H9 (cell line): Measurements from ENCODE around the gene FBXO27. TPM values are rescaled to one million over a fixed set of nuclear protein-coding genes. Genes with fewer than 3 reads are reported as not detected.

ENCODE experiments used
- DNase-seq: peaks from one replicate; pipeline ENCODE4 v3.0.0-alpha.2; 2017
- H2AFZ ChIP-seq: one replicate; pipeline ENCODE4 v1.6.1; 2013; ENCODE audit warnings: mild to moderate bottlenecking, low read length, control low read depth, moderate library complexity
- H2AK5ac ChIP-seq: 2 replicates; pipeline ENCODE4 v1.6.1; 2013; ENCODE audit warnings: low read length, control low read depth, mixed read lengths; ENCODE audit not compliant: insufficient read length
- H2BK120ac ChIP-seq: one replicate; pipeline ENCODE4 v1.6.1; 2013; ENCODE audit warnings: low read depth, mild to moderate bottlenecking, low read length, control low read depth, inconsistent platforms; ENCODE audit not compliant: poor library complexity, severe bottlenecking
- H2BK12ac ChIP-seq: 2 replicates; pipeline ENCODE4 v1.6.1; 2013; ENCODE audit warnings: low read length, control low read depth, mixed read lengths, low read depth; ENCODE audit not compliant: insufficient read length
- H2BK15ac ChIP-seq: 2 replicates; pipeline ENCODE4 v1.6.1; 2013; ENCODE audit warnings: low read depth, low read length, control low read depth
- H2BK20ac ChIP-seq: one replicate; pipeline ENCODE4 v1.6.1; 2013; ENCODE audit warnings: low read depth, mild to moderate bottlenecking, low read length, control low read depth, inconsistent platforms; ENCODE audit not compliant: poor library complexity, severe bottlenecking
- H2BK5ac ChIP-seq: 2 replicates; pipeline ENCODE4 v1.6.1; 2013; ENCODE audit warnings: low read length, control low read depth, mixed read lengths; ENCODE audit not compliant: insufficient read length
- H3K14ac ChIP-seq: 2 replicates; pipeline ENCODE4 v1.6.1; 2013; ENCODE audit warnings: low read length, control low read depth; ENCODE audit not compliant: insufficient read depth
- H3K18ac ChIP-seq: 2 replicates; pipeline ENCODE4 v1.6.1; 2013; ENCODE audit warnings: low read depth, mild to moderate bottlenecking, mixed read lengths, low read length, control low read depth; ENCODE audit not compliant: insufficient read length
- H3K23ac ChIP-seq: 2 replicates; pipeline ENCODE4 v1.6.1; 2013; ENCODE audit warnings: low read length, control low read depth, mixed read lengths, low read depth; ENCODE audit not compliant: insufficient read length
- H3K23me2 ChIP-seq: 2 replicates; pipeline ENCODE4 v1.6.1; 2013; ENCODE audit warnings: low read depth, mild to moderate bottlenecking, mixed read lengths, low read length, control low read depth; ENCODE audit not compliant: insufficient read length, poor library complexity, severe bottlenecking
- H3K27ac ChIP-seq: 2 replicates; pipeline ENCODE4 v1.5.1; 2013; ENCODE audit warnings: low read length, control low read depth, mixed read lengths, low read depth; ENCODE audit not compliant: insufficient read length
- H3K27me3 ChIP-seq: 2 replicates; pipeline ENCODE4 v1.6.1; 2013; ENCODE audit warnings: low read length, control low read depth, inconsistent platforms; ENCODE audit not compliant: insufficient read depth
- H3K4ac ChIP-seq: 2 replicates; pipeline ENCODE4 v1.6.1; 2013; ENCODE audit warnings: low read depth, mild to moderate bottlenecking, control low read depth, inconsistent platforms, low read length, moderate library complexity
- H3K4me1 ChIP-seq: 2 replicates; pipeline ENCODE4 v1.6.1; 2013; ENCODE audit warnings: low read length, control low read depth, inconsistent platforms; ENCODE audit not compliant: insufficient read depth
- H3K4me2 ChIP-seq: 2 replicates; pipeline ENCODE4 v1.6.1; 2013; ENCODE audit warnings: low read length, control low read depth, mixed read lengths; ENCODE audit not compliant: insufficient read length, insufficient read depth
- H3K56ac ChIP-seq: 2 replicates; pipeline ENCODE4 v1.6.1; 2013; ENCODE audit warnings: low read depth, mild to moderate bottlenecking, mixed read lengths, low read length, control low read depth; ENCODE audit not compliant: insufficient read length
- H3K79me1 ChIP-seq: 2 replicates; pipeline ENCODE4 v1.6.1; 2013; ENCODE audit warnings: low read depth, mild to moderate bottlenecking, moderate library complexity, low read length, control low read depth, inconsistent platforms; ENCODE audit not compliant: insufficient read depth, poor library complexity, severe bottlenecking
- H3K79me2 ChIP-seq: 2 replicates; pipeline ENCODE4 v1.6.1; 2013; ENCODE audit warnings: low read length, control low read depth, inconsistent platforms; ENCODE audit not compliant: insufficient read depth
- H3K9ac ChIP-seq: 2 replicates; pipeline ENCODE4 v1.6.1; 2013; ENCODE audit warnings: low read length, control low read depth, mixed read lengths; ENCODE audit not compliant: insufficient read length; ENCODE audit errors: extremely low read depth
- H3K9me3 ChIP-seq: one replicate; pipeline ENCODE4 v1.6.1; 2013; ENCODE audit warnings: low read depth, low read length, inconsistent platforms; ENCODE audit not compliant: control insufficient read depth
- H3T11ph ChIP-seq: one replicate; pipeline ENCODE4 v1.6.1; 2013; ENCODE audit warnings: mild to moderate bottlenecking, low read length, control low read depth, inconsistent platforms
- H4K20me1 ChIP-seq: one replicate; pipeline ENCODE4 v1.6.1; 2013; ENCODE audit not compliant: control insufficient read depth, insufficient read length, insufficient read depth
- H4K5ac ChIP-seq: 2 replicates; pipeline ENCODE4 v1.6.1; 2013; ENCODE audit warnings: low read depth, mild to moderate bottlenecking, mixed read lengths, low read length, control low read depth; ENCODE audit not compliant: insufficient read length
- H4K8ac ChIP-seq: replicated peaks from 2 replicates; pipeline ENCODE4 v1.6.1; 2013; ENCODE audit warnings: low read length, control low read depth, mixed read lengths, low read depth; ENCODE audit not compliant: insufficient read length
- H4K91ac ChIP-seq: 2 replicates; pipeline ENCODE4 v1.6.1; 2013; ENCODE audit warnings: low read depth, mild to moderate bottlenecking, moderate library complexity, mixed read lengths, low read length, control low read depth; ENCODE audit not compliant: insufficient read length
- H3K27ac Mint-ChIP-seq, 3 experiments: 2 replicates in 2 of 3; 3 replicates in 1 of 3; pipeline ENCODE4 v1.8.0; 2020 to 2021; ENCODE audit warnings: mixed read lengths in 3 of 3, mild to moderate bottlenecking in 1 of 3, moderate library complexity in 1 of 3
- H3K27me3 Mint-ChIP-seq: 2 replicates; pipeline ENCODE4 v1.8.0; 2021; ENCODE audit warnings: low read depth, mild to moderate bottlenecking, moderate library complexity, mixed read lengths
- H3K36me3 Mint-ChIP-seq, 3 experiments: 2 replicates in 2 of 3; 3 replicates in 1 of 3; pipeline ENCODE4 v1.8.0; 2020 to 2021; ENCODE audit warnings: low read depth in 3 of 3, mixed read lengths in 3 of 3; ENCODE audit not compliant: insufficient read depth in 1 of 3
- H3K4me1 Mint-ChIP-seq, 2 experiments: 2 replicates each; pipeline ENCODE4 v1.8.0; 2020; ENCODE audit warnings: mixed read lengths in 2 of 2
- H3K4me3 Mint-ChIP-seq, 2 experiments: 2 replicates in 1 of 2; 3 replicates in 1 of 2; pipeline ENCODE4 v1.8.0; 2020 to 2021; ENCODE audit warnings: mild to moderate bottlenecking in 2 of 2, mixed read lengths in 2 of 2, moderate library complexity in 1 of 2
- H3K9me3 Mint-ChIP-seq, 2 experiments: 2 replicates in 1 of 2; 3 replicates in 1 of 2; pipeline ENCODE4 v1.8.0; 2020; ENCODE audit warnings: mild to moderate bottlenecking in 2 of 2, mixed read lengths in 2 of 2, moderate library complexity in 1 of 2
- CTCF ChIP-seq: fragments of 200-600 bp; sonication (generic); conservative IDR thresholded peaks from 3 replicates; pipeline ENCODE4 v1.8.0; 2021; ENCODE audit warnings: antibody characterized with exemption, mild to moderate bottlenecking
- WGBS: extraction: QIAGEN DNeasy Blood & Tissue Kit; methylation state at CpG from one replicate; pipeline ENCODE4 v1.1.7; 2013; ENCODE audit warnings: missing lambda C conversion rate, low lambda C conversion rate, mixed read lengths; ENCODE audit not compliant: insufficient read length; ENCODE audit errors: extremely low coverage; 5-methylcytosine and 5-hydroxymethylcytosine counted together
- total RNA-seq: library from RNA; stranded (reverse); gene quantifications from 2 replicates; pipeline ENCODE4 v1.2.1, GENCODE V29; 2021

FBXO27 gene
- total RNA-seq, 1 experiment from 2014 or later: 14.5 TPM

- TF ChIP-seq CTCF: no peak
- Histone ChIP-seq H3K14ac (no peak overlapping the region; the same call in 1 of the 2 replicates), H2BK20ac (no peak overlapping the region), H3K23ac (no peak overlapping the region), H2BK12ac (no peak overlapping the region), H2BK5ac (no peak overlapping the region), H2AK5ac (no peak overlapping the region), H4K5ac (no peak overlapping the region), H3K27ac (no peak overlapping the region), H2BK120ac (no peak overlapping the region), H3T11ph (no peak overlapping the region), H3K18ac (peak overlapping the region; percentile 3), H3K23me2 (peaks cover 13% of the 10 kb centered on the region), H3K9me3 (no peaks in the 10 kb centered on the region), H3K4me2 (peak overlapping the region; percentile 66), H4K8ac (no peak overlapping the region), H3K4me1 (no peaks in the 10 kb centered on the region), H3K79me2 (no peaks in the 10 kb centered on the region), H3K27me3 (no peaks in the 10 kb centered on the region), H3K56ac (no peak overlapping the region), H3K4ac (no peak overlapping the region), H2BK15ac (no peak overlapping the region), H2AFZ (no peak overlapping the region), H4K91ac (no peak overlapping the region), H3K79me1 (no peaks in the 10 kb centered on the region), H3K9ac (peak overlapping the region; percentile 73), H4K20me1 (no peaks in the 10 kb centered on the region)
- Mint-ChIP-seq H3K36me3 (peaks cover 2 to 16% (median 11%) of the 10 kb centered on the region in 3 experiments), H3K9me3 (peaks cover under 1% of the 10 kb centered on the region in 2 experiments; a peak in 3 of 5 replicates), H3K27ac (peak overlapping the region; percentile 45 to 93 (median 91)), H3K4me3 (peak overlapping the region; percentile 88 to 92), H3K4me1 (peaks cover 14 to 19% of the 10 kb centered on the region in 2 experiments), H3K27me3 (peaks cover 3% of the 10 kb centered on the region; the same call in 1 of the 2 replicates)
- no CpG with 5 or more reads among the region's 19 CpGs for WGBS
- DNase-seq: no peak
Measured at GRCh38 chr19:38974624-38975213, 57.6 kb downstream of the FBXO27 start.

Other genes with a start within 250 kb of the FBXO27 start
- 0.90 and 1.4 TPM in 2 replicates for gene LGALS7B, start 243.3 kb downstream of the FBXO27 start, total RNA-seq
- 0.37 and 0.68 TPM in 2 replicates for gene LGALS4, start 219.6 kb downstream of the FBXO27 start, total RNA-seq
- 141 and 145 TPM in 2 replicates for gene ECH1, start 200.8 kb downstream of the FBXO27 start, total RNA-seq
- gene HNRNPL, start 182.6 kb downstream of the FBXO27 start, total RNA-seq: 704 and 710 TPM in 2 replicates
- 6.4 and 7.3 TPM in 2 replicates for gene RINL, start 154.3 kb downstream of the FBXO27 start, total RNA-seq
- gene SIRT2, start 132.9 kb downstream of the FBXO27 start, total RNA-seq: 8.4 and 9.2 TPM in 2 replicates
- gene NFKBIB, start 132.6 kb downstream of the FBXO27 start, total RNA-seq: 33.8 and 36.7 TPM in 2 replicates
- gene CCER2, start 120.4 kb downstream of the FBXO27 start, total RNA-seq: 0.99 and 1.3 TPM in 2 replicates
- 57.4 and 59.7 TPM in 2 replicates for gene SARS2, start 101.8 kb downstream of the FBXO27 start, total RNA-seq
- gene MRPS12, start 101.6 kb downstream of the FBXO27 start, total RNA-seq: 81.3 and 82.4 TPM in 2 replicates
- gene FBXO17, start 56.8 kb downstream of the FBXO27 start, total RNA-seq: 25.5 and 25.9 TPM in 2 replicates
- 0.15 and 0.18 TPM in 2 replicates for gene ACP7, start 51.8 kb upstream of the FBXO27 start, total RNA-seq
- gene PAK4, start 93.2 kb upstream of the FBXO27 start, total RNA-seq: 62.6 and 63.1 TPM in 2 replicates
- gene NCCRP1, start 164.4 kb upstream of the FBXO27 start, total RNA-seq: 1.9 and 2.7 TPM in 2 replicates
- gene SYCN, start 171.7 kb upstream of the FBXO27 start, total RNA-seq: not detected in 2 replicates
- gene IFNL3, start 212.5 kb upstream of the FBXO27 start, total RNA-seq: not detected in 2 replicates
- gene IFNL4, start 216.3 kb upstream of the FBXO27 start, total RNA-seq: not detected in 2 replicates
- not detected in 2 replicates for gene IFNL2, start 235.8 kb upstream of the FBXO27 start, total RNA-seq